GM19452 (cell line): Measurements from ENCODE around the gene UGGT2.
"Not testable (repeated sequence)": the region's sequence is repeated elsewhere in the genome, so short reads cannot be mapped to it uniquely, and the experiment has no call there.

Experiments
- ATAC-seq: cut with Tn5 transposase; IDR thresholded peaks from one replicate; pipeline ENCODE4 v1.9.1; 2021; ENCODE audit not compliant: unreplicated experiment

The UGGT2 gene

DNA sequence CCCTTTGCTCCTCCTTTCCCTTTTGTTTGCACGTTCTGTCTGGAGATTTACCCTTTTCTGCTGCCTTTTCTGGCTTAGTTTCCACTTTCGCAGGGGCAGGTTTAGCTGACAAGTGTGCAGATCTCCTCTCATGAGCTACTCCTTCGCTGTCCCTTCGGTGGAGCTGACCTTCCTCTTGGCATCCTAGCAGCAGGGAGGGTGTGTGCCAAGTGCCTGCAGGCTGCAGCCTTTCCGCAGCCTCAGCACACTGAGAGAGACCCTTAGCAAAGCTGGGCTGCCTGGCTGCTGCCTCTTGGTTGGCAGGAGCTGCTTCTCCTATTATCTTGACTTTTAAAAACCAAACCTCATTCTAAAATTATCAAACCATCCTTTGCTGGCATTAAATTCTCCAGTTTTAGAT is 243.8 kb downstream of the UGGT2 start:
- no peak for ATAC-seq

- no peak for ATAC-seq
Measured at GRCh38 chr13:95805921-95806320, 247.3 kb downstream of the UGGT2 start.

GRCh38 chr13:95801825-95802224 is 251.4 kb downstream of the UGGT2 start:
- ATAC-seq, result no peak

- no peak for ATAC-seq
Measured at GRCh38 chr13:95800436-95800835, 252.8 kb downstream of the UGGT2 start.

- no peak for ATAC-seq
Measured at GRCh38 chr13:95797016-95797415, 256.2 kb downstream of the UGGT2 start.

GRCh38 chr13:95793781-95794180 is 259.4 kb downstream of the UGGT2 start:
- no peak for ATAC-seq

DNA sequence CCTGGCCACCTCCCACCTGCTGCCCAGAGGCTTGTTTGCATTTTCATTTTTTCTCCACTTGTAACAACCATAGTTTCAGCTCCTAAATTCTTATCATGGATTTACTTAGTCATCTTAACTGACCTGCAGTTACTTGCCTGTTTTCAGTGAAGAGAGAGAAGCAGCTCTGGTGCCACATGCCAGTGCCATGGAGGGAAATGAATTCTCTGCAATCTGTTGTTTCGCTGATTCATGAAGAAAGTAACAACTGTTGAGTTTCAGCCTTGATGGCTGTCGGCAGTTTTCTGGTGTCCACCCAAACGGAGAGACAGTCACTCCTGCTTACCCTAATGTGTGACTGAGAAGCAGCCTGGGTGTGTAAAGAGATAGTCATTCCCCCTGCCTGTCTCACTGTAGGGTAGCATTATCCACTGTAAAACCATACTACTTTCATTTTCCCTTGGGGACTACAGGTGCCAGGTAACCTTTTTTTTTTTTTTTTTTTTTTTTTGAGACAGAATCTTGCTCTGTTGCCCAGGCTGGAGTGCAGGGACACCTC is 260.1 kb downstream of the UGGT2 start:
- ATAC-seq, result no peak

DNA sequence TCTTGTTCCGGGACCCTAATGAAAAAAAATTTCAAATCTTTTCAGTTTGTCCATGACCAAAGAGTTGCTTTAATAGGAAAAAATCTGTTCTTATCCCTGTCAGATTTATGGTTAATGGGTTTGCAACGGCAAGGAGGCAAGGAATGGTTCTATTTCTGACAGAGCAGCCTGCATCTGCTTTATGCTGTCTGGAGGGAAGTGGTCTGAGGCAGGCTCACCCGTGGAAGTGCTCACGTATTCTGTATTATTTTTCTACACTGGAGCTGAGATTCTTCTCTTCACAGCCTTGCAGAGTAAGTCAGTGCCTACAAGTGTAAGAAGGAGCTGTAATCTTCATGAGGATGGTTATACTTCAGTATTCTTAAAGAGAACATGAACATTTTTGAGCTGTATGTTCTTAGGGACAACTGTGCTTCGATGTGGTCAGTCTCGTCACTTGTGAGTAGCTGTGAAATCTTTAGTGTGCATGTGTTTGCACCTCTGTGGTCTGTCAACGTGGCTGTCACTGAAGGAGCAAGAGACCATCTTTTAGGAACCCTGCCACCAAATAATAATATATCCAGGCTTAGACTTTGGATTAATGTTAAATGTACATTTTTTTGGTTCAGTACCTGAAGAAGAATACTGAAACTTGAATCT is 262.0 kb downstream of the UGGT2 start:
- ATAC-seq, result no peak

DNA sequence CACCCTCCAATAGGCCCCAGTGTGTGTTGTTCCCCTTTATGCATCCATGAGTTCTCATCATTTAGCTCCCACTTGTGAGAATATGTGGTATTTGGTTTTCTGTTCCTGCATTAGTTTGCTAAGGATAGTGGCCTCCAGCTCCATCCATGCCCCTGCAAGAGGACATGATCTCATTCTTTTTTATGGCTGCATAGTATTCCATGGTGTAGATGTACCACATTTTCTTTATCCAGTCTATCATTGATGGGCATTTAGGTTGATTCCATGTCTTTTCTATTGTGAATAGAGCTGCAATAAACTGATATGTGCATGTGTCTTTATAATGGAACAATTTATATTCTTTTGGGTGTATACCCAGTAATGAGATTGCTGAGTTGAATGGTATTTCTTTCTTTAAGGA is 263.9 kb downstream of the UGGT2 start:
- ATAC-seq, result not testable (repeated sequence)

- ATAC-seq, result no peak
Measured at GRCh38 chr13:95788100-95788463, 265.1 kb downstream of the UGGT2 start.

GRCh38 chr13:95787356-95788099 is 265.7 kb downstream of the UGGT2 start:
- no peak for ATAC-seq

DNA sequence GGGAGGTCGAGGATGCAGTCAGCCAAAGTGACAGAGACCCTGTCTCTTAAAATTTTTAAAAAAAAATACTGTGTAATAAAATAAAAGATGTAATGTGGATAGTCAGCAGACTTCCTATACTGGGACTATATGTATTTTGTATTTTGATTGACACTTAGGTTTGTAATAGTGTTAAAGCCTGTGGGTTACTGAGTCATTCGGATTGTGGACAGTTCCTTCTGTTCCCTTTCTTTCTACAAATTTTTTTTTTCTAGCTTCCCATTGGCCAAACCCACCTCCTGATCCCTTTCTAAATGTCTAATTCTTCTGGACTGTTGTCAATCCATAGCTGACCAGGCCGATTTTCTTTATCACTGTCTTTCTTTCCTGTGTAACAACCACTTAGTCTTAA is 268.3 kb downstream of the UGGT2 start:
- ATAC-seq, result no peak

GRCh38 chr13:95784161-95784899 is 268.9 kb downstream of the UGGT2 start:
- ATAC-seq, result no peak

DNA sequence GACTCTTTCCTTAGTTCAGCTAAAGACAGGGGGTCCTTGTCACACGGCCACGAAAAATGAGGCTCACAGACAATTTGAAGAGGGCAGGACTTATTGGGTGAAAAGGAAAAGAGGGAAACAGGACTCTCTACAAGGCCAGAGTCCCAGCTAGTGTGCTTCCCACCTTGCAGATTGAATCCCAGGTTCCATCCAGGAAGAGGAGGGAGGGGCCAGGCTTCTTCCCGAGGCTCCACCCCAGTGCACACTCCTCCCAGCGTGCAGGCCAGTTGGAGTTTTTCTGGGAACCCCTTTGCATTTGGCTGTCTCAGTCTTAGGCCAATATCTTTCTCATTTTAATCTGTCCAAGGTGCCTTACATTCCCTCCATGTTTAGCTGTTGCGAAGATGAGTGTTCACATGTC is 269.5 kb downstream of the UGGT2 start:
- ATAC-seq, result no peak

GRCh38 chr13:95781940-95782339 is 271.3 kb downstream of the UGGT2 start:
- ATAC-seq, result not testable (repeated sequence)

DNA sequence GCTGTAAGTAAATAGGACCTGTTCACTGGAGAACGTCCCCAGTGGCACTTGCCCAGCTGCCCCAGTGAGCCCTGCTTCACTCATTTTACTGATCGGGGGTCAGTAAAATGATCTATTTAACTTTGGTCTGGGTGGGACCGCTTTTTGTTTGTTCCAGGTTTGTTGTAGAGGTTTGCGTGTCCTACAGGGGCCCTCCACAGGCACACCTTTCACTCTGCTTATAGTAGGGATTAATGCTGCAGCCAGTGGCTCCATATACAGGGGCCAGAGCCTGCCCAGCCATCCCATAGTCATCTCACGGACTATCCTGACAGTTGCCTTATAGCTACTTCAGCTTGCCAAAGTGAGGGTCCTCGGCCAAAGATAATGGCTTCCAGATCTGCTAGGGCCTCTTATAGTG is 272.2 kb downstream of the UGGT2 start:
- ATAC-seq, result no peak

GRCh38 chr13:95779522-95779921 is 273.7 kb downstream of the UGGT2 start:
- ATAC-seq, result no peak

- no peak for ATAC-seq
Measured at GRCh38 chr13:95771905-95772304, 281.3 kb downstream of the UGGT2 start.

DNA sequence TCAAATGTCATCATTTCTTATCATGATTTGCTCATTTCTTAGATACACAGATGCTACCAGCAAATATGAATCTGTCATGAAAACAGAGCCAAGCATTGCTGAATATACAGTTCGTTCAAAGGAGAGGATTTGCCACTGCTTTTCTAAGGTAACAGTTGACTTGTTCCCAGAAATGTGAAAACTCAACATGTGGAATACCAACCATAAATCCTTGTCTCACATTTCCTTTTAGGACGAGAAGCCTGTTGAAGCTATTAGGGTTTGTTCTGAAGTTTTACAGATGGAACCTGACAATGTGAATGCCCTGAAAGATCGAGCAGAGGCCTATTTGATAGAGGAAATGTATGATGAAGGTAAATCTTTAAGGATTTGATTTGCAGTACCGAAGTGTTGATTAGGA is 289.6 kb downstream of the UGGT2 start:
- no peak for ATAC-seq

DNA sequence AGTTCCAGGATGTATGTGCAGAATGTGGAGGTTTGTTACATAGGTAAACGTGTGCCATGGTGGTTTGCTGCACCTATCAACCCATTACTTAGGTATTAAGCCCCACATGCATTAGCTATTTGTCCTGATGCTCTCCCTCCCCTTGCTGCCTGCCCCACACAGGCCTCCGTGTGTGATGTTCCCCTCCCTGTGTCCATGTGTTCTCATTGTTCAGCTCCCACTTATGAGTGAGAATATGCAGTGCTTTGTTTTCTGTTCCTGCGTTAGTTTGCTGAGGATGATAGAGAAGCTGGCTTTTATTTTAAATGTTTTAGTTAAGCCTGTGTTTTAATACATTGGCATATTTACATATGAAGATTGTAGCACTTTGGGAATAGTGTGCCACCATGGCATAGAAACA is 290.6 kb downstream of the UGGT2 start:
- ATAC-seq, result not testable (repeated sequence)

- ATAC-seq, result no peak
Measured at GRCh38 chr13:95756072-95756471, 297.1 kb downstream of the UGGT2 start.

GRCh38 chr13:95754069-95754468 is 299.1 kb downstream of the UGGT2 start:
- no peak for ATAC-seq
